Activated B cell treated with CpG ODN at 0.5 μM for 24 hours (primary cell): ENCODE measurements around the gene PLXNC1. TPM values are rescaled to one million over a fixed set of nuclear protein-coding genes. Genes with fewer than 3 reads are reported as not detected.

Source experiments
- ATAC-seq: fragments of 200-7000 bp; cut with Tn5 transposase; one replicate; pipeline ENCODE4 v1.10.0; 2021; ENCODE audit warnings: low read depth, mild to moderate bottlenecking, moderate library complexity
- CTCF ChIA-PET: fragments of 350-600 bp; sonication (Branson Sonifier 250); formaldehyde crosslinking; loops from one replicate; lab custom pipeline; 2021; ENCODE audit warnings: antibody characterized with exemption; lab: Charles Lee
- POLR2A ChIA-PET: fragments of 350-600 bp; sonication (Branson Sonifier 250); formaldehyde crosslinking; loops from one replicate; lab custom pipeline; 2021; ENCODE audit warnings: antibody characterized with exemption; lab: Charles Lee
- DNase-seq: peaks from one replicate; pipeline ENCODE4 v3.0.0; 2022
- H3K27ac Mint-ChIP-seq: one replicate; pipeline ENCODE4 v1.8.0; 2020; ENCODE audit warnings: mixed read lengths
- H3K27me3 Mint-ChIP-seq: one replicate; pipeline ENCODE4 v1.8.0; 2021; ENCODE audit warnings: mixed read lengths
- H3K36me3 Mint-ChIP-seq: one replicate; pipeline ENCODE4 v1.8.0; 2021; ENCODE audit warnings: low read depth, mixed read lengths
- H3K4me1 Mint-ChIP-seq: one replicate; pipeline ENCODE4 v1.8.0; 2021; ENCODE audit warnings: mixed read lengths
- H3K4me3 Mint-ChIP-seq: one replicate; pipeline ENCODE4 v1.8.0; 2020; ENCODE audit warnings: mild to moderate bottlenecking, mixed read lengths
- H3K9me3 Mint-ChIP-seq: one replicate; pipeline ENCODE4 v1.8.0; 2020; ENCODE audit warnings: mixed read lengths
- intact Hi-C: fragments of 100-400 bp; cut with micrococcal nuclease; formaldehyde crosslinking; loops from one replicate; pipeline ENCODE4 v1.15.1; 2024
- total RNA-seq: library from RNA; stranded (reverse); gene quantifications from 2 replicates; pipeline ENCODE4 v1.2.3, GENCODE V29; 2022
- TF ChIP-seq, protein P1 (sequence below): fragments of 200-600 bp; IDR thresholded peaks from one replicate; pipeline ENCODE4 v1.8.0; 2022; ENCODE audit warnings: antibody characterized with exemption, mild to moderate bottlenecking

The PLXNC1 gene
- total RNA-seq, 1 donor from 2014 or later = 30.9 TPM

DNA sequence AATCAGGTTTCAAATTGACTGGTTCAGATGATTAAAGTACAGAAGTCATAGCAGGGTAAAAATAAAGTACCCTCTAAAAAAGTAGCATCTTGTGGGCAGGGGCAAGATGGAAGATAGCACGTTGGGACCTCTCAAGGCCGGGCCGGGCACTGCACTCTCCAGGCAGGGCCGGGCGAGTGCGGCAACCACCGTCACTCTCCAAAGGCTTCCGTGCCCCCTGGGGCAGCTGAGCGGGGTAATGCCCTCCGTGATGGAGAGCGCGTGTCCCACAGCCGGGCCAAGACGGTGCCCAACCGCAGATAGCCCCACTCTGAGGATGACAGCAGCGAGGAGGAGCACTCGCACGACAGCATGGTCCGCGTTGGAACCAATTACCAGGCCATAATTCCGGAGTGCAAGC, 8.6 kb upstream of the PLXNC1 start:
- Mint-ChIP-seq H3K36me3 (no peaks in the 10 kb centered on the region), H3K4me3 (no peak overlapping the region), H3K27ac (no peak overlapping the region), H3K9me3 (no peaks in the 10 kb centered on the region), H3K27me3 (no peaks in the 10 kb centered on the region), H3K4me1 (no peaks in the 10 kb centered on the region)
- ATAC-seq (no peak), DNase-seq (no peak)
- TF ChIP-seq, protein P1, sequence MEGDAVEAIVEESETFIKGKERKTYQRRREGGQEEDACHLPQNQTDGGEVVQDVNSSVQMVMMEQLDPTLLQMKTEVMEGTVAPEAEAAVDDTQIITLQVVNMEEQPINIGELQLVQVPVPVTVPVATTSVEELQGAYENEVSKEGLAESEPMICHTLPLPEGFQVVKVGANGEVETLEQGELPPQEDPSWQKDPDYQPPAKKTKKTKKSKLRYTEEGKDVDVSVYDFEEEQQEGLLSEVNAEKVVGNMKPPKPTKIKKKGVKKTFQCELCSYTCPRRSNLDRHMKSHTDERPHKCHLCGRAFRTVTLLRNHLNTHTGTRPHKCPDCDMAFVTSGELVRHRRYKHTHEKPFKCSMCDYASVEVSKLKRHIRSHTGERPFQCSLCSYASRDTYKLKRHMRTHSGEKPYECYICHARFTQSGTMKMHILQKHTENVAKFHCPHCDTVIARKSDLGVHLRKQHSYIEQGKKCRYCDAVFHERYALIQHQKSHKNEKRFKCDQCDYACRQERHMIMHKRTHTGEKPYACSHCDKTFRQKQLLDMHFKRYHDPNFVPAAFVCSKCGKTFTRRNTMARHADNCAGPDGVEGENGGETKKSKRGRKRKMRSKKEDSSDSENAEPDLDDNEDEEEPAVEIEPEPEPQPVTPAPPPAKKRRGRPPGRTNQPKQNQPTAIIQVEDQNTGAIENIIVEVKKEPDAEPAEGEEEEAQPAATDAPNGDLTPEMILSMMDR = no peak
- ChIA-PET POLR2A (no interaction called here), CTCF (no interaction called here)
- intact Hi-C loops = loop anchor here (1.0 to 10.0 kb wide), 4 partner anchors 393 to 1075 kb away; partner anchors contain the start of genes FGD6, NR2C1 and VEZT

DNA sequence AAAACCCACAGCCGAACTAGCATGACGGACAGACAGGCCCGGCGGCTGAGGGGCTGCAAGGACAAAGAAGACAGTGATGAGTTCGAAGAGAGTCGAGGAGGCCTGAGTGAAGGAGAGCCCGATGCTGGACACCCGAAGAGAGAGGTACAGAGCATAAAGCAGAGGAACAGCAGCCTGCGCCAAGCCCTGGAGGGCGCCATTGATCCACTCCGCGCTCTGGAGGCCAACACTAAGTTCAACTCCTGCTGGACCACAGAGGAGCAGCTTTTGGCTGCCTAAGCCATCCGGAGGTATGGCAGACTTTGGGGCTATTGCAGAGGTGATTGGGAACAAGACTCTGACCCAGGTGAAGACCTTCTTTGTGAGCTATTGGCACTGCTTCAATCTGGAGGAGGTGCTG, 7.8 kb upstream of the PLXNC1 start:
- DNase-seq (no peak), ATAC-seq (peak; percentile 42)
- TF ChIP-seq, protein P1 = no peak
- no peak overlapping the region for H3K4me3 Mint-ChIP-seq
- ChIA-PET POLR2A (no interaction called here), CTCF (interaction anchor here (1.0 to 1.3 kb wide), 2 partner anchors 293 to 394 kb away, joined by 3 read pairs; no protein-coding TSS in a partner anchor)
- H3K27me3 Mint-ChIP-seq = no peaks in the 10 kb centered on the region
- no peaks in the 10 kb centered on the region for H3K9me3 Mint-ChIP-seq
- no peak overlapping the region for H3K27ac Mint-ChIP-seq
- H3K36me3 Mint-ChIP-seq = no peaks in the 10 kb centered on the region
- peaks cover 2% of the 10 kb centered on the region for H3K4me1 Mint-ChIP-seq
- intact Hi-C loops = loop anchor here (1.0 to 10.0 kb wide), 2 partner anchors 393 to 1074 kb away; partner anchors contain the start of genes FGD6 and VEZT

DNA sequence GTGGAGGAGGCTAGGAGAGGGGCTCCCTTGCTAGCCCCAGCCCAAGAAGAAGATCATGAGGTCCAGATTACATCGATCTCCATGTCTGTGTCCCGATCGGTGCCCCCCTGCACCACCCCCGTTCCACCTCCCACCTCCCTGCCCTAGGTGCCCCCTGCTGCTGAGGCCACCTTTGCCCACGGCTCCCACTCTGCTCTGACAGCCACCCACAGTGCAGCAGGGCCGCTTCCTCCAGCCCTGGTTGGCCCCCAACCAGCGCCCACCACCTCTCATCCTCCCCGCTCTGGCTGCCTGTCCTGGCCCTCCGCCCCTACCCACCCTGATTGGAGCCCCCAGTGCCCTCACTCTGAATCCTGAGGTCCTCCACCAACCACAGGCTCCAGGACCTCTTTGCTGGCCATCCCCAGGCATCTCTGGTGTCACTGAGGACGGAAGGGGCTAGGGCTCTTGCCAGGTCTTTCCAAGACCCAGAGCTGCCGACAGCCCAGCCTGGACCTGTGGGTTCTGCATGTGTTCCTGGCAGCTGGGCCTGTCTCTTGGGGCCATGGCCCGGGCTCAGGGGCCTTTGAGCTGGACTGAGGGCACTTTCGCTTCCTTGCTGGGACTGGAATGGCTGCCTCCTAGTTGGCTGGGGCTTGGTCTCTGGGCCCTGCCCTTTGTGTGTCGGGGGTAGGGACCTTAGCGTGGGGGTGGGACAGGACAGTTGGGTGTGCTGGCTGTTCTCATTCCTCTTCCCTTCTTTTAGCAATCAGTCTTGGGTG, 7.2 kb upstream of the PLXNC1 start:
- ATAC-seq = no peak
- intact Hi-C loops = loop anchor here (10.0 kb wide), 1 partner anchor 1074 kb away; the partner anchor contains the start of genes FGD6 and VEZT
- H3K4me3 Mint-ChIP-seq = no peak overlapping the region
- no peak overlapping the region for H3K27ac Mint-ChIP-seq
- H3K36me3 Mint-ChIP-seq = no peaks in the 10 kb centered on the region
- TF ChIP-seq, protein P1 = no peak
- no peaks in the 10 kb centered on the region for H3K27me3 Mint-ChIP-seq
- ChIA-PET POLR2A (no interaction called here), CTCF (interaction anchor here (0.8 to 1.3 kb wide), 3 partner anchors 293 to 393 kb away, joined by 3 read pairs; no protein-coding TSS in a partner anchor)
- no peak for DNase-seq
- H3K9me3 Mint-ChIP-seq = no peaks in the 10 kb centered on the region
- peaks cover 6% of the 10 kb centered on the region for H3K4me1 Mint-ChIP-seq

DNA sequence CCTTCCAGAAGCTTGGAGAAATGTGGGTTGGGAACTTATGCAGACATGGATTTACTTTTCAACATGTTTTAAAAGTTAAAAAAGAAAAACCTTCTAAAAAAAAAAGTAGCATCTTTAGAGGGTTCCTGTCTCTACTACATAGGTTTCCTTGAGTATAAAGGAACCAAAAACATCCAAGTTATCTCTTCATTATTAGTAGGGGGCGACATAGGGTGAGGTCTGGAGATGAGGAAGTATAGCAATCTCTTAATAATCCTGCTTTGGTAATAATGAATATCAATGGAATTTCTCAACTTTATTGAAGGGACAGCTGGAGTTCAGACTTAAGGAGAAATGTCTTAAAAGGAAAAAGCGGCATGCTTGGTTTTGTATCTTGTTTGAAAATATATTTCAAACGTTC, 6.5 kb upstream of the PLXNC1 start:
- ChIA-PET POLR2A (no interaction called here), CTCF (interaction anchor here (0.8 to 3.1 kb wide), 2 partner anchors 8 to 389 kb away, joined by 3 to 11 read pairs; no protein-coding TSS in a partner anchor)
- H3K36me3 Mint-ChIP-seq = no peaks in the 10 kb centered on the region
- intact Hi-C loops = loop anchor here (2.0 to 10.0 kb wide), 2 partner anchors 619 to 1073 kb away; partner anchors contain the start of genes FGD6 and VEZT
- peaks cover 11% of the 10 kb centered on the region for H3K4me1 Mint-ChIP-seq
- no peak for ATAC-seq
- no peak overlapping the region for H3K4me3 Mint-ChIP-seq
- H3K9me3 Mint-ChIP-seq = no peaks in the 10 kb centered on the region
- no peaks in the 10 kb centered on the region for H3K27me3 Mint-ChIP-seq
- TF ChIP-seq, protein P1 = no peak
- DNase-seq = no peak
- H3K27ac Mint-ChIP-seq = no peak overlapping the region

DNA sequence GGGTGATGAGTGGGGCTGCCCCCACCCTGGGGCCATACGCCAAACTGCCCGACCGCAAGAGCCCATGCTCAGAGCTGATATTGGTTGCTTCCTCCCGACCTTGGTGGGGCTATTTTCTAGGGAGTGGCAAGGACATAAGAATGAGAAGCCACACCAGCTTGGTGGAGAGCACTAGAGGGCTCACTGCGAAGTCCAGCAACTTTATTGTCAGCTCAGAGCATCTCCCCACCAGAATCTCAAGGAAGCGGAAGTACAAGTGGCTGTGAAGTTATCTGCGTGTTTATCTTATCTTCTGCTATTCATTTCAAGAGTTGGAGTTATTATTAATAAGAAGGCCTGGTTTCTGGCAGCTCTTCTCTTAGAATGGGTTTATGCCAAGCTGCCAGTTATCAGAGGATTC, 4.9 kb upstream of the PLXNC1 start:
- peaks cover 19% of the 10 kb centered on the region for H3K4me1 Mint-ChIP-seq
- H3K36me3 Mint-ChIP-seq = no peaks in the 10 kb centered on the region
- H3K27ac Mint-ChIP-seq = no peak overlapping the region
- TF ChIP-seq, protein P1 = no peak
- CTCF ChIA-PET = interaction anchor here (0.8 to 3.1 kb wide), 3 partner anchors 9 to 392 kb away, joined by 3 to 11 read pairs (median 3); no protein-coding TSS in a partner anchor
- intact Hi-C loops = loop anchor here (2.0 to 10.0 kb wide), 2 partner anchors 617 to 1071 kb away; partner anchors contain the start of genes FGD6 and VEZT
- no peaks in the 10 kb centered on the region for H3K27me3 Mint-ChIP-seq
- no peaks in the 10 kb centered on the region for H3K9me3 Mint-ChIP-seq
- H3K4me3 Mint-ChIP-seq = no peak overlapping the region
- POLR2A ChIA-PET = interaction anchor here (1.1 kb wide), 1 partner anchor 119 kb away, joined by 3 read pairs; no protein-coding TSS in a partner anchor
- DNase-seq (no peak), ATAC-seq (no peak)
